BE2C (cell line): ENCODE measurements around the gene LCOR.
A peak's percentile ranks its signal among the peaks of the same experiment; 100 is the strongest.

Source experiments
- DNase-seq: peaks from one replicate; pipeline ENCODE4 v3.0.0-alpha.2; 2020
- H3K27me3 ChIP-seq: fragments of 250-450 bp; sonication (Bioruptor Pico); 2 replicates; pipeline ENCODE4 v1.5.1; 2020; ENCODE audit warnings: mild to moderate bottlenecking
- H3K36me3 ChIP-seq: fragments of 250-450 bp; sonication (Bioruptor Pico); 2 replicates; pipeline ENCODE4 v1.5.1; 2020; ENCODE audit warnings: mild to moderate bottlenecking
- H3K4me1 ChIP-seq: fragments of 250-450 bp; sonication (Bioruptor Pico); 2 replicates; pipeline ENCODE4 v1.5.1; 2020
- H3K4me3 ChIP-seq: 2 replicates; pipeline ENCODE4 v1.5.1; 2011; ENCODE audit warnings: low read depth, low read length
- H3K9me3 ChIP-seq: fragments of 250-450 bp; sonication (Bioruptor Pico); 2 replicates; pipeline ENCODE4 v1.5.1; 2020
- CTCF ChIP-seq: IDR thresholded peaks from 2 replicates; pipeline ENCODE4 v1.5.1; 2012; ENCODE audit warnings: mild to moderate bottlenecking, low read depth, low read length

The LCOR gene

GRCh38 chr10:96834120-96834519 is 2.0 kb downstream of the LCOR start:
- H3K36me3 ChIP-seq: no peaks in the 10 kb centered on the region; the same call in 1 of the 2 replicates
- H3K27me3 ChIP-seq: no peaks in the 10 kb centered on the region
- peak overlapping the region; percentile 83 for H3K4me3 ChIP-seq
- TF ChIP-seq CTCF: no peak
- H3K4me1 ChIP-seq: peaks cover 7% of the 10 kb centered on the region
- H3K9me3 ChIP-seq: no peaks in the 10 kb centered on the region
- DNase-seq: no peak

GRCh38 chr10:96835899-96836298 is 3.8 kb downstream of the LCOR start:
- Histone ChIP-seq H3K9me3 (no peaks in the 10 kb centered on the region), H3K36me3 (no peaks in the 10 kb centered on the region; the same call in 1 of the 2 replicates), H3K4me1 (peaks cover 7% of the 10 kb centered on the region), H3K27me3 (no peaks in the 10 kb centered on the region), H3K4me3 (no peak overlapping the region)
- no peak for TF ChIP-seq CTCF
- DNase-seq: no peak

- H3K4me1 ChIP-seq: peaks cover 7% of the 10 kb centered on the region
- H3K36me3 ChIP-seq: no peaks in the 10 kb centered on the region; the same call in 1 of the 2 replicates
- no peak for TF ChIP-seq CTCF
- H3K27me3 ChIP-seq: no peaks in the 10 kb centered on the region
- no peak for DNase-seq
- H3K9me3 ChIP-seq: no peaks in the 10 kb centered on the region
- H3K4me3 ChIP-seq: no peak overlapping the region
Observed at GRCh38 chr10:96838529-96838928, 6.4 kb downstream of the LCOR start.

- no peaks in the 10 kb centered on the region for H3K9me3 ChIP-seq
- DNase-seq: no peak
- peaks cover under 1% of the 10 kb centered on the region; the same call in 1 of the 2 replicates for H3K4me1 ChIP-seq
- no peak for TF ChIP-seq CTCF
- no peak overlapping the region for H3K4me3 ChIP-seq
- H3K36me3 ChIP-seq: no peaks in the 10 kb centered on the region
- no peaks in the 10 kb centered on the region for H3K27me3 ChIP-seq
Observed at GRCh38 chr10:96840841-96841518, 8.9 kb downstream of the LCOR start.

GRCh38 chr10:96842896-96843723 is 11.0 kb downstream of the LCOR start:
- Histone ChIP-seq H3K4me1 (no peaks in the 10 kb centered on the region), H3K4me3 (no peak overlapping the region), H3K36me3 (no peaks in the 10 kb centered on the region), H3K9me3 (no peaks in the 10 kb centered on the region), H3K27me3 (no peaks in the 10 kb centered on the region)
- no peak for DNase-seq
- no peak for TF ChIP-seq CTCF

- no peak for DNase-seq
- Histone ChIP-seq H3K27me3 (no peaks in the 10 kb centered on the region), H3K9me3 (no peaks in the 10 kb centered on the region), H3K4me1 (no peaks in the 10 kb centered on the region), H3K36me3 (no peaks in the 10 kb centered on the region), H3K4me3 (no peak overlapping the region)
- TF ChIP-seq CTCF: no peak
Observed at GRCh38 chr10:96843823-96844222, 11.7 kb downstream of the LCOR start.
